Measurements from ENCODE around the gene FHAD1.

- TF ChIP-seq CTCF (IDR thresholded peaks at IDR 0.05) (no peak), POLR2A (IDR thresholded peaks at IDR 0.05) (no peak)
Observed at GRCh38 chr1:15394258-15394690, 147.3 kb downstream of the FHAD1 start.

Measured in thyroid gland (tissue), 4 donors.